ENCODE data around the gene DNAJC18.
"Not testable (repeated sequence)": the region's sequence is repeated elsewhere in the genome, so short reads cannot be mapped to it uniquely, and the experiment has no call there.

The DNAJC18 gene

DNA sequence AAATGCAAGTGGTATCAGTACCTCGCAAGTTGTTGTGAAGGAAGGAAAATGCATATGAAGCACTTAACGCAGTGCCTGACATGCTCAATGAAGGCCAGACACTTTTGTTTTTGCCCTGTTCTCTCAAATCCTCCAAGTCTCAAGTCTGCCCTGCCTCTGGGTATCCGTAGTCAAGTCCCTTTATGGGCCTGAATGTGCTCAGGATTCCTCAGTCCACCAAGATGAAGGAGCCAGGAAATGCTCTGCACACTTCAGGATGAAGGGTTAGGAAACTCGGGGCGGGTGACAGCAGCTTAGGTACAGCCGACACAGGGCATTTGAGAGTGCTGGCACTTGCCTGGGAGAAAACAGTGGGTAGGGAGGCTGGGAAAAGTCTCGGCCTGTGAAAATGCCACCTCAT lies 21.9 kb upstream of the DNAJC18 start:
- DNase-seq (ENCODE audit: low read depth) = no peak

DNA sequence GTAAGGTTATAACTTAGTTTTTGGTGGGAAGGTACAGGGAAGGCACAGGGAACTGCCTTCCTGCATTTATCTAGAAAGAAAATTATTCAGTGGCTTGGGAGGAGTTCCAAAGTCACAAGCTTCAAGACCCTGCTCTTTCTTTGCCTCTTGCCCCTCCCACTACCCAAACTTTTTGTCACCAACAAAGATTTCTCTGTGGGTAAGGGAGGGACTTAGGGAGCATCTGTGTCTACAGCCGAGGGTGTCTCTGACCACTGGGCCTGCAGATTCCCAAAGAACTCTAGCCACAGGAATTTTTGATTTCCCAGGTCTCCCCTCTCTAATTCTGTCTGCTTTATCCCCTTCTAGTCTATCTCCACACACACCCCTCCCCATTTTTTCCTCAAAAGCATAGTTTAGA lies 21.1 kb upstream of the DNAJC18 start:
- DNase-seq (ENCODE audit: low read depth) = no peak

DNA sequence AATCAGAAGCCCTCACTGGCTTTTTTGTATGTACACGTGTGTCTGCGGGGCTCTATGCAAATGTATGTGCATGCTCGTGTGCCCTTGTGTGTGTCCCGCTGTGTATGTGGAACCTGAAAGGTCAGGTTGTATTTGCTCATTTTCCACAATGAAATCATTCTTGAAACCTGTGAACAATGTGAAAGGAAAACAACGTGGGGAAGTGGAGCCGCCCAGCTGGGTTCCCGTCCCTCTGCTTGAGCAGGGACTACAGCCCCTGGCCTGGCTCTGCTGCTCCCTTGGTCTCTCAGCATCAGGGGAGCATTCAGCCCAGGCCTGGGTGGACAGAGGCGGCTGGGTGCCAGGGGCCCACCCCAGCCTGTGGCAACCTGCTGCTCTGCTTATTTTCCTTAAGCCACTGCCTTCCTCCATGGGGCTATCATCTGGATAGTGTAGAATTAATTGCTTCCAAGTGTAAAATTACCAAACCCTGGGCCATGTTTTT lies 20.2 kb upstream of the DNAJC18 start:
- DNase-seq (ENCODE audit: low read depth) = no peak

DNA sequence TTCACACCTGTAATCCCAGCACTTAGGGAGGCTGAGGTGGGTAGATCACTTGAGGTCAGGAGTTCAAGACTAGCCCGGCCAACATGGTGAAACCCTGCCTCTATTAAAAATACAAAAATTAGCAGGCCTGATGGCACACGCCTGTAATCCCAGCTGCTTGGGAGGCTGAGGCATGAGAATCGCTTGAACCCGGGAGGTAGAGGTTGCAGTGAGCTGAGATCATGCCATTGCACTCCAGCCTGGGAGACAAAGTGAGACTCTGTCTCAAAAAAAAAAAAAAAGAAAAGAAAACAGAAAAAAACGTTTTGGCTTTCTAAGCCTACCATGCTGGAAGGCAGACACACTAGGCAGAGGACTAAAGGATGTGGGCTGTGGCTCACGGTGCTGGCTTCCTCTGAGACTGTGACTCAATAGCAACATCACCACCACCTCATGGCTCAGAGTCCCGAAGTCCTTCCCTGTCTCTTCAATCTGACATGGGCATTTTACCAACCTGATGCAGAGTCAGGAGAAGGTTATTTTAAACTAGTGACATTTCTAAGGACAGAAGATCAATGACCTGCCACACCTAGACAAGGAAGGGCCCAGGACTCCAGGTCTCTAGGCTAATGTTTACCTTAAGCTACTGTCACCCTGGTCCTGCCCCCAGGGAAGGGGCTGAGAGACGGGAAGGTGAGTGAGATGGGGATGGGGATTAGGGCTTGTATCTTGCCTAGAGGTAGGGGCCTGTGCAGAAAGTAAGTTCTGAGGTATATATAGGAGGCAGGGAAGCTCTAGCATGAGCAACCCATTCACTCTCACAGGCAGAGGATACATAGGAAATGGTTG lies 19.5 kb upstream of the DNAJC18 start:
- DNase-seq (ENCODE audit: low read depth) = peak; percentile 39

DNA sequence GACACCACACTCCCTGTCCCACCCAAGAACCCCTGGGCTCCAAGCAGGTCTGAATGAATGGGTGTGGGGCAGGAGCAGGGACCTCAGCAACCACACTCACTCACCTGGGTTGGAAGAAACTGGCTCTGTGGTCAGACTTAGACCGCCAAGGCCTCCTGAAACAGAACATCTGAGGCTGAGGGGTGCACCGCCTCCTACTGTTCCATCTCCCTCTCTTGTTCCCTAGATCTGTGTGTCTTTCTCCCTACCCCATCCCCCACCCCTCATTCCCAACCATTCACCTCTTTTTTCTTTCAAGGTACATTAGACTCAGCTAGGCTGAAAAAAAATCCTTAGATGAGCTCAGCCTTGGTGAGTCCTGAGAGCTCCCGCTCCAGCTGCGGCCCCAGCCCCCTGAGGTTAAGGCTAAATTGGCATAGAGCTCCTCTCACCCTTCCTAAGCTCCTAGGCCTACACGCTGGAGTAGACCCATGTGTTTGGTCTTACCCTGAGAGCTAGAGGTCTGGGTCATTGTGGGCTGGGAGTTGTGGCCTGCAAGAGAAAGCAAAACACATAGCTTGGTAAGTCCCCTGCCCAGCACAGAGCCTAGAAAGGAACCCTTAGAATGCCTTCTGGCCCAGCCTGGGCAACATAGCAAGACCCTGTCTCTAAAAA lies 18.5 kb upstream of the DNAJC18 start:
- DNase-seq (ENCODE audit: low read depth) = no peak

DNA sequence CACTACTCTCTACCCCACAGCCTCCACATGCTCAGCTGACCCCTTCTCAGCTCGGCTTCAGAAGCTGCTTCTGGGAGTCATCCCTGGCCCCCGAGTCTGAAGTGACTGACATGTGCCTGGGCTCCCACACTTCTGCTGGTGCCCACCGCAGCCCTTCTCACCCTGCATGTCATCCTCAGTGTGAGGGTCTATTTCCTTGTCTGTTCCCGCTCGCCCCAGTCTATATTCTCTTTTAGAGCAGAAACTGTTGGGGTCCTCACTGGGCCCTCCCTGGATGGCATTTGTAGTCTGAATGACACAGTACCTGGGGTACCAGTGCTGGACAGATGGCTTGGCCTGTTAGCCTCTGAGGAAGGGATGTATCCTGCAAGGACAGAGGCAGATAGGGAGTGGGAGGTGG lies 17.9 kb upstream of the DNAJC18 start:
- no peak for DNase-seq (ENCODE audit: low read depth)

DNA sequence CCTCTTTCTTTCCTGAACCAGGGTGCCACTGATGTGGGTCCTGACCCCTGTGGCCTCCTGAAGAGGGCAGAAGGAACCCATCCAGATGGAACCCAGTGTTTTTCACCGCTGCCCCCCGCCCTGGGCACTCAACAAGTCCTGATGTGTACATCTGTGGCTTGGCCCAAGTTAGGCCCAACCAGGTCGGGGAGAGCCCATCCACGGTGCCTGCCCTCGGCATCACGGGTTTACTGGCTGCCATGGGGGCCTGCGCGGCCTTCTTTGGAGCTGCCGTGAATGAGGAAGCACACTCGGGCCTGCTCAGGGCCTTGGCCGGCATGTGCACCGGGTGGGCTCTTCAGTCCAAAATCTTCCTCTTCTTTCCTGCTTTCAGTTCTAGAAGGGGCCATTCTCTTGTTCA lies 17.5 kb upstream of the DNAJC18 start:
- no peak for DNase-seq (ENCODE audit: low read depth)

DNA sequence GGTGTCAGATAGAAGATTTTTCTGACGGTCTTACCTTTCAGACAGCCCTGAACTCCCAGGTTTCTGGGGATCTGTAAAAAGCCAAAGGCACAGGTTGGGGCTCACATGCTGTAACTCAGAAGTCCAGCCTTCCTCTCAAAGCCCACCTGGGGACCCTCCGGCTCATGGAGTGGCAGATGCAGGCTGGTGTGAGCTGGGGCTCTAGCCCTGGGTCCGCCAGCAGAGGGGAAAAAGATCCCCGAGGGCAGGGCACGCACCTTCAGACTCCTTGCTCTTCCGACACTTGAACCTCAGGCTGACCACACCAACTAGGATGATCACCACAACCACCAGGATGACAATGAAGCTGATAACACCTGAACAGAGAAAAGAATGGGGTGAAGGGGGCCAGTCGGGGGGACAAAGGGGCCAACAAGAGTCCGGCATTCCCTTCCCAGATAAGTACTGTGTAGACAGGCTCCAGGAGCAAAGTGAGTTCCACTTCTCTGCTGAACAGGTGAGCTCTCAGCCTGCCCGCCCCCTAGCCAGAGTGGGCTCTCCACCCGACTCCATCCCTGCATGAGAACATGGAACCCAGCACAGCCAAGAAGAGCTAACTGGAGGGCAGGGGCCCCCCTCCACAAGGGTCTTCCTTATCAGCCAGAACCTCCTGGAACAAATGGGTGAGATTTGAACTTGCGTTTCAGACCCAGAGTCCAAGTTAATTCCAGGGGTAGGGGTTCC lies 15.4 kb upstream of the DNAJC18 start:
- no peak for DNase-seq (ENCODE audit: low read depth)

DNA sequence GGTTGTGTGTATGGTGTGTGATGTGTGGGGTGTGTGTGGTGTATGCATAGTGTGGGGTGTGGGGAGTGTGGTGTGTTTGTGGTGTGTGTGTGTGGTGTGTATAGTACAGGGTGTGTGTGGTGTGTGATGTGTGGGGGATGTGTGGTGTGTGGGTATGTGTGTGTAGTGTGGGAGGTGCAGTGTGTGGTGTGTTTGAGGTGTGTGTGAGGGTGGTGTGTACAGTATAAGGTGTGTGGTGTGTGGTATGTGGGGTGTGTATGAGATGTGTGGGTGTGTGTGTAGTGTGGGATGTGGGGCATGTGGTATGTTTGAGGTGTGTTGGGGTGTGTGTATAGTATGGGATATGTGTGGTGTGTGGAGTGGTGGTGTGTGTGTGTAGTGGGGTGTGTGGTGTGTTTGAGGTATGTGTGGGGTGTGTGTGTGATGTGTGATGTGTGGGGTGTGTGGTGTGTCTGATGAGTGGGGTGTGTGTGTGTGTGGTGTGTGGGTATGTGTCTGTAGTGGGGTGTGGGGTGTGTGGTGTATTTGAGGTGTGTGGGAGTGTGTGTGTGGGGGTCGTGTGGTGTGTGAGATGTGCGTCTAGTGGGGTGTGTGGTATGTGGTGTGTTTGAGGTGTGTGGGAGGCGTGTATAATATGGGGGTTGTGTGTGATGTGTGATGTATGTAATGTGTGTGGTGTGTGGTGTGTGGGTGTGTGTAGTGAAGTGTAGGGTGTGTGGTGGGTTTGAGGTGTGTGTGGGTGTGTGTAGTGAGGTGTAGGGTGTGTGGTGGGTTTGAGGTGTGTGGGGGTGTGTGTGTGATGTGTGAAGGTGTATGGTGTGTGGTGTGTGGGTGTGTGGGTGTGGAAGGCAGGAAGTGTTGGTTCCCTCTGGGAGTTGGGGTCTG lies 14.6 kb upstream of the DNAJC18 start:
- no peak for DNase-seq (ENCODE audit: low read depth)

DNA sequence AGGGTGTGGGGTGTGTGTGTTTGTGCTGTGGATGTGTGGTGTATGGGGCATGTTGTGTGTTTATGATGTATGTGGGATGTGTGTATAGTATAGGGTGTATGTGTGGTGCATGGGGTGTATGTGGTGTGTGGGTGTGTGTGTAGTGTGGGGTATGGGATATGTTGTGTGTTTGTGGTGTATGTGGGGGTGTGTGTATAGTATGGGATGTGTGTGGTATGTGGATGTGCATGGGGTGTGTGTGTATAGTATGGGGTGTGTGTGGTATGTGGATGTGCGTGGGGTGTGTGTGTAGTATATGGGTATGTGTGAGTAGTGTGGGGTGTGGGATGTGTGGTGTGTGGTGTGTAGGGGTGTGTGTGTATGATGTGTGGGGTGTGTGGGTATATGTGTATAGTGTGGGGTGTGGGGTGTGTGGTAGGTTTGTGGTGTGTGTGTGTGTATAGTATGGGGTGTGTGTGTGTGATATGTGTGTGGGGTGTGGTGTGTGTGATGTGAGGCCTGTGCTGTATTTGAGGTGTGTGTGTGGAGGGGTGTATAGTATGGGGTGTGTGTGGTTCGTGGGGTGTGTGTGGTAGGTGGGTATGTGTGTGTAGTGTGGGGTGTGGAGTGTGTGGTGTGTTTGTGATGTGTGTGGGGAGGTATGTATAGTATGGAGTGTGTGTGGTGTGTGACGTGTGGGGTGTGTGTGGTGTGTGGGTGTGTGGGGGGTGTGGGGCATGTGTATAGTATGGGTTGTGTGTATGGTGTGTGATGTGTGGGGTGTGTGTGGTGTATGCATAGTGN lies 12.7 kb upstream of the DNAJC18 start:
- no peak for DNase-seq (ENCODE audit: low read depth)

DNA sequence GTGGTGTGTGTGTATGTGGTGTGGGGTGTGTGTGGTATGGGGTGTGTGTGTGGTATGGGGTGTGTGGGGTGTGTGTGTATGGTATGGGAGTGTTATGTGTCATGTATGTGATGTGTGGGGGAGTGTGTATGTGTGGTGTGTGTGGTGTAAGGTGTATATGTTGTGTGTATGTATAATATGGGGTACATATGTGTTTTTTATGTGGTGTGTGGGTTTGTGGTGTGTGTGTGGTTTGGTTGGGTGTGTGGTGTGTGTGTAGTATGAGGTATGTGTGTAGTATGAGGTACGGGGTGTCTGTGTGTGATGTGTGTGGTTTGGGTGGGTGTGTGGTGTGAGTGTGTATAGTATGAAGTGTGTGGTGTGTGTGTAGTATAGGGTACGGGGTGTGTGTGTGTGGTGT lies 11.9 kb upstream of the DNAJC18 start:
- DNase-seq (ENCODE audit: low read depth) = no peak

DNA sequence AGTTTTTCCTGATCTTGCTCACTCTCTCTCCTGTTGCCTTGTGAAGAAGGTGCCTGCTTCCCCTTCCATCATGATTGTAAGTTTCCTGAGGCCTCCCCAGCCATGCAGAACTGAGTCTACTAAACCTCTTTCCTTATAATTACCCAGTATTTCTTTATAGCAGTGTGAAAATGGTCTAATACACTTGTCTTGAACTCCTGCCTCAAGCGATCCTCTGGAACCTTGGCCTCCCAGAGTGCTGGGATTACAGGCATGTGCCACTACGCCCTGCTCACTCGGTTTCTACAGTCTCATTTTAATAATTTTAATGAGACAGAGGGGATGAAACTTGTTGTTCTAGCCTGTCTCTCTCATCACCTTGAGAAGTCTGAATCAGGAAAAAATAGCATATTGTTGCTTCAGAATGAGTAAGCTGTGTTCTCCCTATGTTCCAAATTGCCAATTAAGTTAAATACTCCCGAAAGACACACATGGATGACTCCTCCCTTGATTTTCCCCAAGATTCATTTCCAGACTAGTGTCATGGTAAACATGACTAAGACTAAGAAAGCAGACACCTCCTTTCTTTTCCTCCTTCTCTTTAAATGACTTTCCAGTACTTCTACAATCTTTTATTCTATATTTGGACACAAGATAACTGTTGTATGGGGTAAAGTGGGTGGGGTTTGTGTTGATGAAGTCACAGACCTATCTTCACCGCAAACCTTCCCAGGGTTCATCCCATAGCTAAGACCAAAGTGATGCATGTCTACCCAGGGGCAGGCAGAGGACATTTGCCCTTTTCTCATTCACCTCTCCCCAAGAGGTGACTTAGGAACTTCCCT lies 7.8 kb upstream of the DNAJC18 start:
- peak; percentile 75 for DNase-seq (ENCODE audit: low read depth)

DNA sequence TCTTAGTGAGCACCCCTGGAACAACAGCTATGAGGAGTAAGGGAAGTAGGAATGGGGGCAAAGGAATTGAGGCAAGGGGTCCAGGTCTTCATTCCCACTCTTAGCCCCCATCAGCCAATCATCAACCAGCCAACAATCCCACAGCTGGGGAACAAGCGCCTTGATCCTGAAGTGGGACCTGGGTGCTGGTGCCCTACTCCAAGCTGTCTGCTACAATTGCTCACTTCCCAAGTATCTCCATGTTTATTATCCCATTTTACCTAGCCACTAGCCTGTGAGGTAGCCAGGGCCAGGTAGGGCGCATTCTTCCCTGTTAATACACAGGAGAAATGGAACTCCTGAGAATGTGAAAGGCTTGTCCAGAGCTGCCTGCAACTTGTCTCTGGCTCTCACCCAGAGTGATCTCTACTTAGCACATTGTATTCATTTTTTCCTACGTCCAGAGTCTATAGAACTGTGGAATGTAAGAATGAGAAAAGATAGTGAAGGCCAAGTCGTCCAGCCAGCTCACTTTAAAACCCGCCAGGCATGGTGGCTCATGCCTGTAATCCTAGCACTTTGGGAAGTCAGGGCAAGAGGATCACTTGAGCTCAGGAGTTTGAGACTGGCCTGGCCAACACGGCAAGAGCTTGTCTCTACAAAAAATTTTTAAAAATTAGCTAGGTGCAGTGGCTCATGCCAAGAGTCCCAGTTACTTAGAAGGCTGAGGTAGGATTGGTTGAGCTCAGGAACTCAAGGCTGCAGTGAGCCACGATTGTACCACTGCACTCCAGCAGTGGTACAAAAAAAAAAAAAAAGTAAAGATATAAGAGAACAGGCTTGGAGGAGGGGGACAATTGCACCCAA lies 6.2 kb upstream of the DNAJC18 start:
- DNase-seq (ENCODE audit: low read depth) = peak; percentile 77

DNA sequence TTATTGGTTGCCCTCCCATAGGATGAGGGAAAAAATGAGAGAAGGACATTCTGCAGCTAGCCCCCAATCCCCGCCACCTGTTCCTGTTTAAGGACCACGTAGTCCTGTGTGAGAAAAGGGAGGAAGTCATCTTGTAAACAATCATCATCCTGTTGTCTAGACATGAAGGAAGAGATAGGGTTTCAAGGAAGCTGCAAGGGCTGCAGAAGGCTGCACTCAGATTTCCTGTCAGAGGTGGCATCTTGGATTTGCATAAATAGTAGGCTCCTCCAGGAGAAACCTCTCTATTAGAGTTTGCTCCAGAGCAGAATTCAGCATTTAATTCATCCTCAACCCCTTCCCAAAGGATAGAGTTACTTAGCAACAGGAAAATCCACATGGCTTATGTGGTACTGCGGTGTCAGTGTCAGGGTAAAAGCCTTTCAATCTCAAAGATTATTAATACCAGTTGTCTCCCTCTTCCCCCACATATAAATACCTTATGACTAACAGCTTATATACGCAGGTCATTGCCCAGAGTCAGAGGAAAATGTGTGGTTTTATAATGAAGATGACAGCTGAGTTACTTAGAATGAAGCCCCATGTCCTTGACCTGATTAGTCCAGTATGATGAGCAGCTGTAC lies 4.6 kb upstream of the DNAJC18 start:
- peak; percentile 91 for DNase-seq (ENCODE audit: low read depth)

DNA sequence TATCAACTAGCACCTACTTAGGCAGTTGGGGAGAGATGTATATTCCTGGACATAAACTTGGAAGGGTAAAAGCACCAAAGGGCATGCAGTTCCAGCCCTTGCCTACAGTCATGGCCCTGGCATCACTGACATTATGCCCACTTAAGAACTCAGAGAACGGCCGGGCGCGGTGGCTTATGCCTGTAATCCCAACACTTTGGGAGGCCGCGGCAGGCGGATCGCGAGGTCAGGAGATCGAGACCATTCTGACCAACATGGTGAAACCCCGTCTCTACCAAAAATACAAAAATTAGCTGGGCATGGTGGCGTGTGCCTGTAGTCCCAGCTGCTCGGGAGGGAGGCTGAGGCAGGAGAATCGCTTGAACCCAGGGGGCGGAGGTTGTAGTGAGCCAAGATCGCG lies 1.1 kb upstream of the DNAJC18 start:
- not testable (repeated sequence) for DNase-seq (ENCODE audit: low read depth)

DNA sequence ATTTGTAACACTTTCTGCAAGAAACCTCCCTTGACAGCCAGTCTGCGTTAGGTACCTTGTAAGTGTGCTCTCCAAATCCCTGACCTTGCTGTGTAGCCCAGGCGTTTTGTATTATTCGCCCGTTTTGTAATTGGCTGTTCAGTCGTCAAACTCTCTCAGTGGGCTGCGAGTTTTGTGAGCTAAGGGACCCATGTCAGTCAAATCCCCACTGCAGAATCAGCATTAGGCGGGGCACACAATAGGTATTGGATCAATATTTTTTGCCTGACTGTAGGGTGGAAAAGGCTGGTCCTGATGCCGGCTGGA lies 665 bp downstream of the DNAJC18 start:
- DNase-seq (ENCODE audit: low read depth) = no peak

DNA sequence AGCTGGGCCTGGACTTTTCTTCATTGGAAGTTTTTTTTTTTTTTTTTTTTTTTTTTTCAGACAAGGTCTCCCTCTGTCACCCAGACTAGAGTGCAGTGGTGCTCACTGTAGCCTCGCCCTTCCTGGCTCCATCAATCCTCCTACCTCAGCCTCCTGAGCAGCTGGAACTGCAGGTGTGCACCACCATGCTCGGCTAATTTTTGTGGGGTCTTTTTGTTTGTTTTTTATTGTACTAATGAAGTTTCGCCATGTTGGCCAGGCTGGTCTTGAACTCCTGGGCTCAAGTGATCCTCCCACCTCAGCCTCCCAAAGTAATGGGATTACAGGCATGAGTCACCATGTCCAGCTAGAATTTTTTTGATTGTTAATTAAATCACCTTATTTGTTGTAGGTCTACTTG lies 3.6 kb downstream of the DNAJC18 start:
- DNase-seq (ENCODE audit: low read depth) = no peak

DNA sequence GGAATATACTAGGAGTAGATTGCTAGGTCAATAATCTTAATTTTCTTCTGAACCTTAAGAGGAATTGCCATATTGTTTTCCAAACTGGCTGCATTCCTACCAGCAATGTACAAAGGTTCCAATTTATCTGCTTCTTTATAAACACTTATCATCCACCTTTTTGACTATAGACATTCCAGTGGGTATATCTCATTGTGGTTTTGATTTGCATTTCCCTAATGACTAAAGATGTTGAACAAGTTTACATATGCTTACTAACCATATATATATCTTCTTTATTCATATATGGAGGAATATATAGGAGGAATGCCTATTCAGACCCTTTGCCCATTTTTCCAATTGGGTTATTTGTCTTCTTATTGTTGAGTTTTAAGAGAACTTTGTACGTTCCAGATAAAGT lies 7.6 kb downstream of the DNAJC18 start:
- DNase-seq (ENCODE audit: low read depth) = no peak

DNA sequence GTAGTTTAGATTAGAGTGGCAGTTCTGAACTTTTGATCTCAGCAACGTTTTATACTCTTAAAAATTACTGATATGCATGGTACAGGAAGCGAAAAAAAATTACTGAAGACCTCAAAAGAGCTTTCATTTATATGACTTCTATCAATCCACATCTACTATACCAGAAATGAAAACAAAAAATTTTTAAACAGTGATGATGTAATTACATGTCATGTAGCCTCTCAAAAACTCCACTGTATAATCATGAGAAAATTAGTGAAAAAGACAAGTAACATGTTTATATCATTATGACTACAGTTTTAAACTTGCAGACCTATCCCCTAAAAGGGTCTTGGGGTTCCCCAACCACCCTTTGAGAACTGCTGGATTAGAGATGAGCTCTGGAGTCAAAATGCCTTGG lies 9.3 kb downstream of the DNAJC18 start:
- DNase-seq (ENCODE audit: low read depth) = no peak
